SK-N-DZ (cell line): ENCODE results near the gene AOPEP.
A peak's percentile ranks its signal among the peaks of the same experiment; 100 is the strongest.

Experiments
- DNase-seq: peaks from one replicate; pipeline ENCODE4 v3.0.0-alpha.2; 2015; ENCODE audit warnings: low spot score

Gene AOPEP

GRCh38 chr9:94717761-94718160 lies 8.7 kb upstream of the AOPEP start:
- DNase-seq = no peak

DNA sequence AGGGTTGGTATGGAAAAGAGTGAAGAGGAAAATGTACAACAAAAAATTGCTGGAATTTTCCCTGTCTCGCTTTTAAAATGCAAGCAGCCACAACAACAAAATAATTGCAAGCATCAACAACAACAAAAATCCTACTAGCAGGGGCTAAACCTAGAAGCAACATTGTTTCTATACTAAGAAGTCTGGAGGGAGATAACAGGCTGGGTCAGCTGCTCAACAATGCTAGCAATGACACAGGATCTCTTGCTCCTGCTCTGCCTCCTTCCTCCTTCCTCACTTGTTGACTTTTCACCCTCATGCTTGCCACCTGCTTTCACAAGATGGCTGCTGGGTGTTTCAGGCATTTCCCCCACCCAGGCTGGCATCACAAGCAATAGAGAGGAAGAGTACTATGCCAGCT lies 7.6 kb upstream of the AOPEP start:
- DNase-seq = no peak

DNA sequence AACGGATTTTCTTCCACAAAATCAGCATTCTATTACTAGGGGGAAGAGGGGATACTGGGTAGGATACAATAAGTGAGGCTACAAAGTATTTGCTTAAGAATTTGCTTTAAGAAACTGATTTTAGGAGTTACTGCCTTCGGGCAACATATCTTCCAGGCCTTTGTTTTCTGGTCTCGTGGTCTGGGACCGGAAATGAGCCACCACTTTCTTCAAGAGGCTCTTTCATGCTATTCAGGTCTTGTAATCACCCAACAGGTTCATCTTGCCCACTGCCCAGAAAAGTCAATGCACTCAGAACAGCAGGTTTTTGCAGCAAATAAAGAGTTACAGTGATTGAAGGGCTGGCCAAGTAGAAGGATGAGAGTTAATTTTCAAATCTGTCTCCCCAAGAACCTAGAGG lies 6.6 kb upstream of the AOPEP start:
- no peak for DNase-seq

- DNase-seq = no peak
These were observed 5.5 kb upstream of the AOPEP start for GRCh38 chr9:94720846-94721549.

GRCh38 chr9:94721754-94722153 lies 4.7 kb upstream of the AOPEP start:
- no peak for DNase-seq

DNA sequence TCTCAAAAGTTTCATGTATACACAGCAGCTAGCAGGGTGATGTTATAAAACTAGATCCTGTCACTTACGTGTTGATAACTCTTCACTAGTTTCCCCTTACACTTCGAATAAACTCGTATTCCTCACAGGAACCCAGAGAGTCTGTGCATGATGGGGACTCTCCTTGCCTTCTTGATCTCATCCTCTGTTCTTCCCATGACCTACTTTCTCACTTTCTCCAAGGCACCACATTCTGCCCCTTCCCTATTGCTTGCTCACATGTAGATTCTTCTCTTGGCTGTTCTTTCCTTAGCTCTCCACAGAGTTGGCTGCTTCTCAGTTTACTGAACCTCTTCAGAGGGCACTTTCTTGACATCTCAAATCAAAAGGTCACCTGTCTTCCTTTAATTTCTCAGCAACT lies 1.2 kb upstream of the AOPEP start:
- no peak for DNase-seq

DNA sequence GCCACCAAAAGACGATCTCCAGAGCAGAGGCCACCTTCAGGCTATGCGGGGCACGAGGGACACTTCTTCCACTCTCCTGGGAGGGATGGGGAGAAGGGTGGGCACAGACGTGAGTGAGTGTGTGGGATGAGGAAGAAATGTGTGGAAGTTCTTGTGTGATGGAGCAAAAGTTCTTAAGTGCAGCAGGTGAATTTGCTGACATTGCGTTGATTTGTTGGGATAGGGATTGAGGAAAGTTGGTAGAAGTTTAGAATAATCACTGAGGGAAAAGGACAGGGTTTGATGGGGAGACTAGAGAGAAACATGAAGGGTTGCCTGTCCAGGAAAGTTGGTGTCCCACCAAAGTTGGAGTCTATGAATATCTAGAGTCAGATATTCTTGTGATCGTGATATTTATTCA lies 2.2 kb downstream of the AOPEP start:
- DNase-seq = no peak

- no peak for DNase-seq
These were observed 2.7 kb downstream of the AOPEP start for GRCh38 chr9:94729199-94729598.

GRCh38 chr9:94734054-94734754 lies 7.7 kb downstream of the AOPEP start:
- DNase-seq = no peak

DNA sequence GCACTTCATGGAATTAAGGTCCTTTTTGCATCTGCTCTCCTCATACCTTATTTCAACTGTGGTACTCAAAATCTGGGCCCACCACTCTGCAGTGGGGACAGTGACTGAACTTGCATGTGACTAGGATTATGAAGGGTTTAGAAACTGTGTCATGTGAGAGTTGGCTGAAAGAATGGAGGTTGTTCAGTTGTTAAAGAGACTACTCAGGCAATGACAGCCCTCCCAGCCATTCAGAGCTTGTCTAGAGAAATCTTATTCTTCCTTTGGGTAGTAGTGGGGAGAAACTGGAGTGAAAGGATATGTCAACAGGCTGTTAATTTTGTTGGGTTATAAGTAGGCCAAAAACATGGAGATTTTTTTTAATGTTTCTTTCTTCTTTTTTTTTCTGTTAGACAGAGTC lies 10.3 kb downstream of the AOPEP start:
- DNase-seq = no peak

GRCh38 chr9:94740145-94740840 lies 13.8 kb downstream of the AOPEP start:
- DNase-seq = no peak

- no peak for DNase-seq
These were observed 15.4 kb downstream of the AOPEP start for GRCh38 chr9:94741866-94742265.

DNA sequence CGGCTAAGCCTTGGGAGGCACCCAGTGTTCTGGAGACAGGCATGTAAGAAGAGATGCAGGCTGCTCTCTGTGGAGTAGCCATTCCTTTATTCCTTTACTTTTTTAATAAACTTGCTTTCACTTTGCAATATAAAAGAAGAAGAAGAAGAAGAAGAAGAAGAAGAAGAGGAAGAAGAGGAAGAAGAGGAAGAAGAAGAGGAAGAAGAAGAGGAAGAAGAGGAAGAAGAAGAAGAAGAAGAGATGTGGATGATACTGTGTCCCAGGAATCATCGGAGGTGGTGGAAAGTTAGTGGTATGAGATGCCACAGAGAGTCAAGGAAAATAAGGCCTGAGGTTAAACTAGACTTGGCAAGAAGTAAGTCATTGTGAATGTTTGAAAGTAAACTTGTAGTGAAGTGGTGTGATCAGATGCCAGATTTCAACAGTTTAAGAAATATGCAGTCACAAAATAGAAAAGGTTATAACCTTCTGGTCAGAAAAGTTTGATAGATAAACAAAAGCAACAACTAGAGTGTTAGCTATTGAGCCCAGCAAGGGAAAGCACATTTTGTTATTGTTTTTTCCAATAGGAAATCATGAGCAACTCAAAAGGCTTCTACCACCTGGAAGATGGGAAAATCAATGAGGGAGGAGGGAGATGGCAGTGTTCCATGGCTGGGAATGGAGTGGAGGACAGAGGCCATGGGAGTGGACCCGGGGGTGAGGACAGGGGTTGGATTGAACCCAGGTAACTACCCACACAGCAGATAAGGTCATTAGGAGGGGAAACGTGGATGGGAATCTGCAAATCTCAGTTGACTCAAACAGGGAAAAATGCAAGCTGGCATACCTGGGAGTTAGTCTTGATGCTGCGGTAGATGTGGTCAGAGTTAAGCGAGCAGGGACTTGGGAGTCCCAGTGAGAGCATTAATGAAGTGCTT lies 16.8 kb downstream of the AOPEP start:
- no peak for DNase-seq

GRCh38 chr9:94745806-94746540 lies 19.5 kb downstream of the AOPEP start:
- peak; percentile 52 for DNase-seq

- peak; percentile 73 for DNase-seq
These were observed 20.3 kb downstream of the AOPEP start for GRCh38 chr9:94746541-94747370.

DNA sequence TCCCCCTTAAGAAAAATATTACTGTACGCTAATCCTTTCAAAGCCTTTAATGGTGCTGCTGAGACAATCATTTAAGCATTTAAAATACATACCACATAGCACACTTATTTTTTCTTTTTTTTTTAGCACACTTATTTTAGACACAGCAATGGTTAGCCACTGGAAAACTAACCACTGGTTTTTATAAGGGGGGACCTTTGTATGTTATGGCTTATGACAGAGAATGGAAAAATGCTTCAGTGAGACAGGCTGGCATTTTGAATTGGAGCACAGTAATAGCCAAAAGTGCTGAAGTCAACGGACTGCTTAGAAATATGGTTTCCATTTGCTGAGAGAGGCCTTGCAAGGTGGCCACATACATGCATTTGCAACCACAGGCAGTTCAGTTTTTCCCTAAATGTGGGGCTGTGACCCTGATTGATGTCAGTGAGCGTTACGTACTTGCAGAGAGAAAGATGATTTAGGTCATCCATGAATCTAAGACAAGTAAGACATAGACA lies 28.5 kb downstream of the AOPEP start:
- DNase-seq = no peak

GRCh38 chr9:94757158-94757557 lies 30.7 kb downstream of the AOPEP start:
- DNase-seq = no peak

DNA sequence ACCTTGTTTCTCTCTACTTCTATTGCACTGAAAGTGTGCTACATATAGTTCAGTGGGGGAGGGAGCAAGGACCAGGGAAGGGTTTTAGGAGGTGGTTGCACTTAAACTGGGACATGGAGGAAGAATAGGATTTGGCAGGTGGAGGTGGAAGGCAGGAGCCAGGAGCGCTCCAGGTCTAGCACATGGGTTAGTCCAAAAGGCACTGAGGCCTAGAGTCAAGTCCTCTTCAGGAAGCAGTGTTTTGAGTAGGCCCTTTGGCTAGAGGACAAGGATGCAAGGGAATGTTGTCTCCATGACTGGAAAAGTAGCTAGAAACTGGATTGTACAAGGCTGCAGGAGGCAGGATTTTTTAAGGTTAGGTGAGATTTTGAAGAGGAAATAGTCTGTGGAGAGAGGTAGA lies 31.5 kb downstream of the AOPEP start:
- DNase-seq = no peak

DNA sequence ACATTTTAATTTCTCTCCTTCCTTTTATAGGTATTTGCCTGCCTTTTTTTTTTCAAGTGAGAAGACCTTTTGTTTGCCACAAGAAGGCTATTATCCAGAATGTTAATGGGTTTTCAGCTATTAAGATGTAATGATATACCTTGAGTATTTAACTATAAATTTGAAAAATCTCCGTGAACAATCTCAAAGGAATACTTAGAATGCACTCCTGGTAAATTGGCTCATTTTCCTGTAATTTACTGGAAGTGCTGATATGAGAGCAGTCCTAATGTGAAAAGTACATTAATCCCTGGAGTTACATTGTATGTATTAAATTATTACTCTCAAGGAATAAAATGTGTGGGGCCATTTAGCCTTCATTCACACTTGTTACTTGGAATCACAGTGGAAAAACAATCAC lies 32.4 kb downstream of the AOPEP start:
- no peak for DNase-seq

DNA sequence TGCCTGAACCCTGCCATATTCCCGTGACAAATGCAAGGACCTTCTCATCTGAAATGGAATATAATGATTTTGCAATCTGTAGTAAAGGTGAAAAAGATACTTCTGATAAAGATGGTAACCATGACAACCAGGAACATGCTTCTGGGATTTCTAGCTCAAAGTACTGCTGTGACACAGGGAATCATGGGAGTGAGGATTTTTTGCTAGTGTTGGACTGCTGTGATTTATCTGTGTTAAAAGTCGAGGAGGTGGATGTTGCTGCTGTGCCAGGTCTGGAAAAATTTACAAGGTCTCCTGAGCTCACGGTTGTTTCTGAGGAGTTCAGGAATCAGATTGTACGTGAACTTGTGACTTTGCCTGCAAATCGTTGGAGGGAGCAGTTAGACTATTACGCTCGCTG lies 33.5 kb downstream of the AOPEP start:
- DNase-seq = no peak
